Endothelial cell of umbilical vein (primary cell): ENCODE data around the gene POLR3B. TPM values are rescaled to one million over a fixed set of nuclear protein-coding genes. Genes with fewer than 3 reads are reported as not detected.

Experiments used
- BruUV-seq: library from RNA; stranded (reverse); fragments of 400-500 nt; replicated peaks from 2 replicates; lab custom pipeline; 2021; lab: Mats Ljungman, UMichigan
- CTCF ChIA-PET: fragments of 300-600, 350-600 bp; sonication (Branson Sonifier 250); formaldehyde crosslinking; loops from one replicate; lab custom pipeline; 2021; ENCODE audit warnings: antibody characterized with exemption, inconsistent platforms; lab: Charles Lee
- POLR2A ChIA-PET: fragments of 300-600, 350-600 bp; sonication (Branson Sonifier 250); formaldehyde crosslinking; loops from one replicate; lab custom pipeline; 2021; ENCODE audit warnings: antibody characterized with exemption, inconsistent platforms; lab: Charles Lee
- DNase-seq: peaks from one replicate; pipeline ENCODE4 v3.0.0-alpha.2; 2011; ENCODE audit warnings: low read depth, low spot score
- FAIRE-seq: peaks from 2 replicates; lab custom pipeline; 2011; peaks lifted over from hg19 to GRCh38; lab: Jason Lieb, UNC
- H2AFZ ChIP-seq: 2 replicates; pipeline ENCODE4 v1.6.0; 2012; ENCODE audit warnings: low read depth, low read length, control low read depth, inconsistent platforms
- H3K27ac ChIP-seq: 2 replicates; pipeline ENCODE4 v1.5.1; 2011; ENCODE audit warnings: low read depth, mild to moderate bottlenecking, control low read depth, low read length, moderate library complexity; ENCODE audit not compliant: insufficient read depth
- H3K27me3 ChIP-seq, 2 experiments: 2 replicates each; pipeline versions ENCODE4 v1.6.0 to v1.6.1; 2011; ENCODE audit warnings: low read length in 2 of 2, mixed read lengths in 1 of 2; ENCODE audit not compliant: control insufficient read depth in 2 of 2, insufficient read depth in 2 of 2
- H3K36me3 ChIP-seq, 2 experiments: 2 replicates in 1 of 2; 3 replicates in 1 of 2; pipeline ENCODE4 v1.5.1; 2011; ENCODE audit warnings: low read length in 2 of 2, mild to moderate bottlenecking in 1 of 2, moderate library complexity in 1 of 2; ENCODE audit not compliant: control insufficient read depth in 2 of 2, insufficient read depth in 2 of 2; ENCODE audit errors: extremely low read depth in 1 of 2
- H3K4me1 ChIP-seq: 3 replicates; pipeline ENCODE4 v1.5.1; 2011; ENCODE audit warnings: mild to moderate bottlenecking, low read length; ENCODE audit not compliant: control insufficient read depth, insufficient read depth; ENCODE audit errors: extremely low read depth
- H3K4me2 ChIP-seq: 2 replicates; pipeline ENCODE4 v1.6.1; 2011; ENCODE audit warnings: low read length, control low read depth, mixed read lengths; ENCODE audit not compliant: insufficient read depth
- H3K4me3 ChIP-seq, 3 experiments: fragments of 200-600 bp in 1 of 3; sonication (generic), shearing (Covaris generic) in 1 of 3; replicated peaks in 1 of 3; 2 replicates each; pipeline ENCODE4 v1.5.1; 2011 to 2016; ENCODE audit warnings: control low read depth in 3 of 3, low read length in 3 of 3, mild to moderate bottlenecking in 2 of 3, inconsistent platforms in 1 of 3, low read depth in 1 of 3, moderate library complexity in 1 of 3; ENCODE audit not compliant: insufficient read depth in 1 of 3
- H3K79me2 ChIP-seq: 2 replicates; pipeline ENCODE4 v1.6.0; 2012; ENCODE audit warnings: low read length, inconsistent platforms; ENCODE audit not compliant: control insufficient read depth, insufficient read depth
- H3K9ac ChIP-seq: replicated peaks from 2 replicates; pipeline ENCODE3; 2011; ENCODE audit warnings: low read length, control low read depth; ENCODE audit not compliant: insufficient read depth; ENCODE audit errors: extremely low read depth
- H3K9me1 ChIP-seq: replicated peaks from 3 replicates; pipeline ENCODE4 v1.6.0; 2011; ENCODE audit warnings: mild to moderate bottlenecking, low read length; ENCODE audit not compliant: control insufficient read depth, insufficient read depth; ENCODE audit errors: extremely low read depth
- H3K9me3 ChIP-seq: replicated peaks from 2 replicates; pipeline ENCODE4 v1.5.1; 2012; ENCODE audit warnings: low read length, inconsistent platforms; ENCODE audit not compliant: control insufficient read depth, insufficient read depth
- H4K20me1 ChIP-seq: replicated peaks from 2 replicates; pipeline ENCODE3; 2011; ENCODE audit warnings: mild to moderate bottlenecking, low read length; ENCODE audit not compliant: control insufficient read depth, insufficient read depth; ENCODE audit errors: extremely low read depth
- EZH2 ChIP-seq: IDR thresholded peaks from 2 replicates; pipeline ENCODE4 v1.6.1; 2012; ENCODE audit warnings: borderline replicate concordance, low read depth, mild to moderate bottlenecking, moderate library complexity, low read length, inconsistent platforms; ENCODE audit not compliant: severe bottlenecking
- FOS ChIP-seq: IDR thresholded peaks from 2 replicates; pipeline ENCODE4 v1.6.1; 2011; ENCODE audit warnings: mild to moderate bottlenecking, low read length, moderate library complexity, borderline replicate concordance; ENCODE audit not compliant: insufficient read depth
- GATA2 ChIP-seq: IDR thresholded peaks from 2 replicates; pipeline ENCODE4 v1.7.0; 2011; ENCODE audit warnings: low read depth, mild to moderate bottlenecking, moderate library complexity, mixed read lengths, low read length; ENCODE audit not compliant: insufficient read length, insufficient read depth
- JUN ChIP-seq: IDR thresholded peaks from 2 replicates; pipeline ENCODE4 v1.6.1; 2011; ENCODE audit warnings: borderline replicate concordance, low read depth; ENCODE audit not compliant: insufficient read length, insufficient read depth
- MYC ChIP-seq: IDR thresholded peaks from one replicate; pipeline ENCODE4 v1.6.1; 2011; ENCODE audit warnings: mild to moderate bottlenecking, low read depth, low read length
- POLR2A ChIP-seq: IDR thresholded peaks from 2 replicates; pipeline ENCODE4 v1.6.1; 2012; ENCODE audit warnings: low read depth, mild to moderate bottlenecking, control low read depth, low read length
- POLR2AphosphoS5 ChIP-seq: IDR thresholded peaks from 2 replicates; pipeline ENCODE4 v1.6.1; 2012; ENCODE audit warnings: low read depth, mild to moderate bottlenecking, control low read depth, low read length, moderate library complexity; ENCODE audit not compliant: insufficient read depth
- dilution Hi-C: fragments of 300-500 bp; cut with MboI; formaldehyde crosslinking; loops from one replicate; pipeline ENCODE4 v1.15.0; 2019; ENCODE audit warnings: low sequenced_read_pairs; ENCODE audit not compliant: extremely low pct_ligation_motif_present
- intact Hi-C: fragments of 100-400 bp; cut with micrococcal nuclease; formaldehyde crosslinking; loops from one replicate; pipeline ENCODE4 v1.10.0; 2022
- polyA plus RNA-seq, 4 experiments: library from polyadenylated mRNA; depleted of rRNA in 3 of 4; stranded (reverse) in 3 of 4; unstranded in 1 of 4; fragments of >200 nt; gene quantifications; 2 replicates each; pipeline versions ENCODE4 v1.2.1 to v1.2.3, GENCODE V29; 2011 to 2012; ENCODE audit warnings: missing spikeins in 1 of 4
- total RNA-seq: library from RNA; stranded (reverse); gene quantifications from 2 replicates; pipeline ENCODE4 v1.2.3, GENCODE V29; 2021
- TF ChIP-seq, protein P1 (sequence below), 2 donors: IDR thresholded peaks; 1 replicate in 1 of 2; 2 replicates in 1 of 2; pipeline ENCODE4 v1.5.1; 2011; ENCODE audit warnings: low read length in 2 of 2, mild to moderate bottlenecking in 2 of 2, moderate library complexity in 2 of 2, control low read depth in 1 of 2, inconsistent platforms in 1 of 2, low read depth in 1 of 2; ENCODE audit not compliant: insufficient read depth in 1 of 2; ENCODE audit errors: extremely low read depth in 1 of 2
- TF ChIP-seq, protein P2 (sequence below): IDR thresholded peaks from 2 replicates; pipeline ENCODE4 v1.6.1; 2011; ENCODE audit not compliant: insufficient read depth, insufficient read length

The POLR3B gene
- total and polyA plus RNA-seq, 2 donors (not counting 3 experiments of a cell fraction or from before 2014, with no cell fraction given), result 6.0 to 12.3 TPM

DNA sequence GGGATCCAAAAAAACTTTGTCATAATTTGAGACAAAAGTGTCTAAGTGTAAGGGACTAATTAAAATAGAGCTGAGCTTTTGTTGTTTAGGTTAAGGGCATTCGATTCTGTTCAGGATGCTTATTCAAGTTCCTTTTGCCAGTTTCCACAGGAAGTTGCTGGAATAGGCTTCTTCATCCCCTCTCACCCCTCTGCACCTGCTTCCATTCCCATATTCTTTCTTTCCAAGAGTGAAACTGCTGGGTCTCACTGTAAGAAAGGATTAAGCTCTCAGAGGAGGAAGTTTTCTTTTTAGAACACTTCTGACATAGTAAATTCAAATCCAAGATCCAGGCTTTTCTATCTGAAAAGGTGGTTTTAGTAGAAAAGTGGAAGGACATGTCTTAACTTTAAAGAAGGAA is 61.4 kb downstream of the POLR3B start:
- no TSS peak for BruUV-seq
- TF ChIP-seq GATA2 (no peak), POLR2A (no peak), JUN (no peak), POLR2AphosphoS5 (no peak), FOS (no peak), EZH2 (no peak), MYC (no peak)
- TF ChIP-seq, protein P1, sequence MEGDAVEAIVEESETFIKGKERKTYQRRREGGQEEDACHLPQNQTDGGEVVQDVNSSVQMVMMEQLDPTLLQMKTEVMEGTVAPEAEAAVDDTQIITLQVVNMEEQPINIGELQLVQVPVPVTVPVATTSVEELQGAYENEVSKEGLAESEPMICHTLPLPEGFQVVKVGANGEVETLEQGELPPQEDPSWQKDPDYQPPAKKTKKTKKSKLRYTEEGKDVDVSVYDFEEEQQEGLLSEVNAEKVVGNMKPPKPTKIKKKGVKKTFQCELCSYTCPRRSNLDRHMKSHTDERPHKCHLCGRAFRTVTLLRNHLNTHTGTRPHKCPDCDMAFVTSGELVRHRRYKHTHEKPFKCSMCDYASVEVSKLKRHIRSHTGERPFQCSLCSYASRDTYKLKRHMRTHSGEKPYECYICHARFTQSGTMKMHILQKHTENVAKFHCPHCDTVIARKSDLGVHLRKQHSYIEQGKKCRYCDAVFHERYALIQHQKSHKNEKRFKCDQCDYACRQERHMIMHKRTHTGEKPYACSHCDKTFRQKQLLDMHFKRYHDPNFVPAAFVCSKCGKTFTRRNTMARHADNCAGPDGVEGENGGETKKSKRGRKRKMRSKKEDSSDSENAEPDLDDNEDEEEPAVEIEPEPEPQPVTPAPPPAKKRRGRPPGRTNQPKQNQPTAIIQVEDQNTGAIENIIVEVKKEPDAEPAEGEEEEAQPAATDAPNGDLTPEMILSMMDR (IDR thresholded peaks at IDR 0.05; ENCODE audit: extremely low read depth in 1 of 2, insufficient read depth in 1 of 2, low read depth in 1 of 2, low read length in 2 of 2), result no peak
- TF ChIP-seq, protein P2, sequence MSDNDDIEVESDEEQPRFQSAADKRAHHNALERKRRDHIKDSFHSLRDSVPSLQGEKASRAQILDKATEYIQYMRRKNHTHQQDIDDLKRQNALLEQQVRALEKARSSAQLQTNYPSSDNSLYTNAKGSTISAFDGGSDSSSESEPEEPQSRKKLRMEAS, result no peak
- H3K9me3 ChIP-seq, result no peaks in the 10 kb centered on the region
- no peak overlapping the region for H2AFZ ChIP-seq
- ChIA-PET CTCF (interaction anchor here (0.7 to 2.5 kb wide), 9 partner anchors 9 to 503 kb away, joined by 3 to 15 read pairs (median 4); partner anchors contain the start of gene POLR3B), POLR2A (no interaction called here)
- H3K27ac ChIP-seq, result peak overlapping the region; percentile 73
- H3K27me3 ChIP-seq, result no peaks in the 10 kb centered on the region
- DNase-seq (peak; percentile 59), FAIRE-seq (no peak)
- H4K20me1 ChIP-seq, result no peaks in the 10 kb centered on the region
- H3K4me1 ChIP-seq, result peaks cover 16% of the 10 kb centered on the region
- H3K79me2 ChIP-seq, result no peaks in the 10 kb centered on the region
- H3K9me1 ChIP-seq, result no peaks in the 10 kb centered on the region
- peak overlapping the region; percentile 78 for H3K4me2 ChIP-seq
- peak overlapping the region in 1 of 3 experiments; percentile 14 for H3K4me3 ChIP-seq
- H3K9ac ChIP-seq, result peak overlapping the region; percentile 15
- dilution Hi-C loops, result no loop called here
- H3K36me3 ChIP-seq, result no peaks in the 10 kb centered on the region
- intact Hi-C loops, result no loop called here
